ENCODE measurements around the gene KIAA1217. TPM values are rescaled to one million over a fixed set of nuclear protein-coding genes. Genes with fewer than 3 reads are reported as not detected.

The KIAA1217 gene, protein sequence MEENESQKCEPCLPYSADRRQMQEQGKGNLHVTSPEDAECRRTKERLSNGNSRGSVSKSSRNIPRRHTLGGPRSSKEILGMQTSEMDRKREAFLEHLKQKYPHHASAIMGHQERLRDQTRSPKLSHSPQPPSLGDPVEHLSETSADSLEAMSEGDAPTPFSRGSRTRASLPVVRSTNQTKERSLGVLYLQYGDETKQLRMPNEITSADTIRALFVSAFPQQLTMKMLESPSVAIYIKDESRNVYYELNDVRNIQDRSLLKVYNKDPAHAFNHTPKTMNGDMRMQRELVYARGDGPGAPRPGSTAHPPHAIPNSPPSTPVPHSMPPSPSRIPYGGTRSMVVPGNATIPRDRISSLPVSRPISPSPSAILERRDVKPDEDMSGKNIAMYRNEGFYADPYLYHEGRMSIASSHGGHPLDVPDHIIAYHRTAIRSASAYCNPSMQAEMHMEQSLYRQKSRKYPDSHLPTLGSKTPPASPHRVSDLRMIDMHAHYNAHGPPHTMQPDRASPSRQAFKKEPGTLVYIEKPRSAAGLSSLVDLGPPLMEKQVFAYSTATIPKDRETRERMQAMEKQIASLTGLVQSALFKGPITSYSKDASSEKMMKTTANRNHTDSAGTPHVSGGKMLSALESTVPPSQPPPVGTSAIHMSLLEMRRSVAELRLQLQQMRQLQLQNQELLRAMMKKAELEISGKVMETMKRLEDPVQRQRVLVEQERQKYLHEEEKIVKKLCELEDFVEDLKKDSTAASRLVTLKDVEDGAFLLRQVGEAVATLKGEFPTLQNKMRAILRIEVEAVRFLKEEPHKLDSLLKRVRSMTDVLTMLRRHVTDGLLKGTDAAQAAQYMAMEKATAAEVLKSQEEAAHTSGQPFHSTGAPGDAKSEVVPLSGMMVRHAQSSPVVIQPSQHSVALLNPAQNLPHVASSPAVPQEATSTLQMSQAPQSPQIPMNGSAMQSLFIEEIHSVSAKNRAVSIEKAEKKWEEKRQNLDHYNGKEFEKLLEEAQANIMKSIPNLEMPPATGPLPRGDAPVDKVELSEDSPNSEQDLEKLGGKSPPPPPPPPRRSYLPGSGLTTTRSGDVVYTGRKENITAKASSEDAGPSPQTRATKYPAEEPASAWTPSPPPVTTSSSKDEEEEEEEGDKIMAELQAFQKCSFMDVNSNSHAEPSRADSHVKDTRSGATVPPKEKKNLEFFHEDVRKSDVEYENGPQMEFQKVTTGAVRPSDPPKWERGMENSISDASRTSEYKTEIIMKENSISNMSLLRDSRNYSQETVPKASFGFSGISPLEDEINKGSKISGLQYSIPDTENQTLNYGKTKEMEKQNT (N-terminal part only)
- total RNA-seq (2014; rRNA removed; shearing (Covaris generic); ENCODE audit: low replicate concordance): 1.7 and 6.4 TPM in 2 replicates

DNA sequence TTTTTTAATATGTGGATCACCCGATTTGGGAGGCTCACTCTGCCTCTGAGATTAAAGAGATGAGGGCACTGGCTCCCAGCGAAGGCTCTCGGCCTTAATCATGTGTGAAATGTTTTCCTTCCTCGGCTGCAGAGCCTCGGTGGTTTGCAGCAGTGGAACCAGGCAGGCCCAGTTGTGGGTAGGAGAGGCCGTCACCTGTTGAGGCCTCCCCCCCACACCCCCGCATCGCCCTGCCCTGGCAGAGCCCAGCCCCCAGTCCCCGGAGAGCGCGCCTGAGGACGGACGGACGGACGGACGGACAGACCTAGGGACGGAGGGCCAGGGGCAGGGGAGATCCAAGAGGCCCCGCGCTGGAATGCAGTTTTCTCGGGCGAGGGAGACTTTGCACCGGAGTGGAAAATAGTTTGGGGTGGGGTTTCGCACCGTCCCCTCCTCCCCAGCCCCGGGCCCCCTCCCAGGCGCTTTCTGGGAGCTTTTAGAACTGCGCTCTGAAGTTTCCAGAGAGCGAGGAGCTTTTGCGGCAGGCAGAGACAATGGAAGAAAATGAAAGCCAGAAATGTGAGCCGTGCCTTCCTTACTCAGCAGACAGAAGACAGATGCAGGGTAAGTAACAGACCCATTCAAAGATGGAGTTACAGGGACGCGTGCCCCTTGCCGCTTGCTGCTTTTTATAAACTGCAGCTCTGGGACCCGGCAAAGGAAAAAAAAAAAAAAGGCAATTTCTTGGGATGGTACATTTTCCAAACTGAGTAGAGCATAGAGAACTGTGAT lies at the start of gene KIAA1217:
TSS of gene KIAA1217 (plus strand) at position 478 of the 771 bp plus-strand sequence. CDS start at position 534, 56 bp downstream.
- DNase-seq: peak; percentile 16
- Histone ChIP-seq H3K36me3 (no peaks in the 10 kb centered on the region), H3K4me3 (peak within 1 kb of the TSS; percentile 38), H3K9me3 (no peaks in the 10 kb centered on the region), H3K27me3 (no peaks in the 10 kb centered on the region)

DNA sequence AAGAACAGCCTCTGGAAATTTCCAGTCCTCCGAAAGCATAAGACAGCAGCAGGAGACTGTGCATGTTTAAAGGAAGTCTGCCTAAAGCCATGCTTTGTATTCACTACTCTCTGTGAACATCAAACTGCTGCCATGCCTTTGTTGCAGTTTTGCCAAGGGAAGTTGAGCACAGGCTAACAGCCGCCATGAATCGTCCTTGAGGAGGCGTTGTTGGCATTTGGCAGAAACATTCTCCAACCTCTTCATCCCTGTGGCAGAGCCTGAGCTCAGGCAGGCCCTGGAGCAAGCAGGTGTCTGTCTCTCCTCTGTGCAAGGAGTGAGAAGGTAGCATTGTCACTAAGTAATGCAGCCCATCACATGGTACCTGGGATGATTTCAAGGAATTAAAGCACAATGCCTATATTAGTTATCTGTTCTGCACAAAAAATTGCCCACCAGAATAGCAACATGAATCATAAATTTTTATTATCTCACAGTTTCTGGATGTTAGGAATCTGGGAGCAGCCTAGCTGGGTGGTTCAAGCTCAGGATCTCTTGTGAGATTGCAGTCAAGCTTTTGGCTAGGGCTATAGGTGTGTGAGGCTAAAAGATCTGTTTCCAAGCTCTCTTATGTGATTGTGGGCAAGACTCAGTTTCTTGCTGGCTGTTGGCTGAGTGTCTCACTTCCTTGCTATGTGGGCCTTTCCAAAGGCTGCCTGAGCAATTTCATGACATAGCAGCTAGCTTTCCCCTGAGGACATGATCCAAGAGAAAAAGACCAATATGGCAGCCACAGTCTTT lies 46.5 kb upstream of the KIAA1217 start:
- Histone ChIP-seq H3K9me3 (no peaks in the 10 kb centered on the region), H3K36me3 (no peaks in the 10 kb centered on the region), H3K27me3 (no peaks in the 10 kb centered on the region), H3K4me3 (no peak overlapping the region)
- DNase-seq: no peak

DNA sequence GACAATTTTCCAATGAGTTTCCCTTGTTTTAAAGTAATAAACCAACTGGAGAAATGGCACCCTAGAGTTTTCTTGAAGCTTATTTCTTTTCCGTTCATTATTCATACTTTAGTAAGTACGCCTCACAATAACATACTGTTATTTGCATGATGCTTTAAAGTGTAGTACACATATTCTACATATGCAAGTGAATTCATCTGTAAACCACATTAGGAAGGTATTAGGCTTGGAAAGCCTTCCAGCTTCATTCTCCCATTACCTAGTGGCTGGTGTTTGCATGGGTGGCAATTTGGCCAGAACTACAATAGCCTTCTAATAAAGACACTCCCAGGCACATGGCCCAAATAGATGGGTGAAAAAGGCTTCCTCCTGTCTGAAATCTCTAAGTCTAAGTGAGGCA lies 45.5 kb upstream of the KIAA1217 start:
- no peaks in the 10 kb centered on the region for H3K27me3 ChIP-seq
- no peak overlapping the region for H3K4me3 ChIP-seq
- no peaks in the 10 kb centered on the region for H3K9me3 ChIP-seq
- no peak for DNase-seq
- H3K36me3 ChIP-seq: no peaks in the 10 kb centered on the region

DNA sequence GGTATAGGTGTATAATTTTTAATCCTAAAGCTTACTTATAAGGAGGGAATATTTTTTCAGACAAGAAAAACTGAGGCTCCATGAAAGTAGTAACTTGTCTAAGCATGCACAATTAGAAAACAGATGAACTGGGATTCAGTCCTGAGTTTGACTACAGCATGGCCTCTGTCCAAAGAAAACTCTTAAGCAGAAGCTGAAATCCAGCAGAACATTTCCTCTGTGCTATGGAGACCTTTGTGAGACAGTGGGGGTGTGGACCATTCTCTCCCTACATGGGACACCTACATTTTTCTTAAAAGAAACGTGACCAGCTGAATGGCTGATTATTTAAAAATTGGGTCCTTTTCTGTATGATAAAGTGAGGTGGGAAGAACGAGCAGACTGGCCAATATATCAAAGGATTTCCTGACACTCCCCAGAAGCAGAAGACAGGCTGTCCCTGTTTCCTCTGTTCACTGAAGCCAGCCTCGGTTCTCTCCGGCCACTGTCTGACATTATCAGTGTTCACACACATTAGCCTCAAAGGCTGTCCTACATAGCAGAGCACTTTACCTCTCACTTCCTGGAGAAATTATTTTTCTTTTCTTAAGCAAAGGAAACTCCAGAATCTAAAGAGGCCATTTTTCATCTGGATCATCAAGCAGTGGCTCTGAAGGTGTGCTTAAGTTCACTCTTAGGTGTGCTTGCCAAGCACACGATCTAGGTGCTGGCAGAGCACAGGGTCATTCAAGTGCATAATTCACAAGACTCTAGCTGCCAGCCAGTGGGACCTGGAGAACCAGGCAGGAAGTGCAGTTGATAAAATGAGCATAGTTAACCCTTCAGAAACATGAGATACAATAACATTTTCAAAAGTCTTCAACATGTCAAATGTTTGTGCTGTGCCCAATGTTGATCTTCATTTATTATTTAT lies 40.4 kb upstream of the KIAA1217 start:
- H3K36me3 ChIP-seq: no peaks in the 10 kb centered on the region
- DNase-seq: no peak
- no peaks in the 10 kb centered on the region for H3K9me3 ChIP-seq
- no peak overlapping the region for H3K4me3 ChIP-seq
- H3K27me3 ChIP-seq: no peaks in the 10 kb centered on the region

DNA sequence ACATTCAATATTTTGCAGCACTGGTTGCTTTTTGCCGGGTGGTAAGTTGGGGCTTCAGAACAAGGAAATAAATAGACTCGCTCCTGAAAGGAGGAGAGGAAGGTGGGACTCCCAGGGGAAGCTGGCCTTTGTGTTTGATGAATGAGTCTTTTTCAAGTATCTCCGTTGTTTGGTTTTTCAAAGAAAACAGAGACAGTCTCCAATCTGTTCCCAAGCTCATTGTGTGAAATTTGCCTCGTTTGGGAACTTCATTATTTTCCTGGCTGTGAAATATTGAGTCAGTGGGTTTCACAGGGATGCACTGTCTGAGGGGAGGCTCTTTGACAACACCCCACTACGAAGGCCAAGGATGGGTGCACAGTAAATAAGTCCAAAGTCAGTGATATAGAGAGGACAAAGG lies 38.7 kb upstream of the KIAA1217 start:
- no peak for DNase-seq
- Histone ChIP-seq H3K9me3 (no peaks in the 10 kb centered on the region), H3K27me3 (no peaks in the 10 kb centered on the region), H3K4me3 (no peak overlapping the region), H3K36me3 (no peaks in the 10 kb centered on the region)

DNA sequence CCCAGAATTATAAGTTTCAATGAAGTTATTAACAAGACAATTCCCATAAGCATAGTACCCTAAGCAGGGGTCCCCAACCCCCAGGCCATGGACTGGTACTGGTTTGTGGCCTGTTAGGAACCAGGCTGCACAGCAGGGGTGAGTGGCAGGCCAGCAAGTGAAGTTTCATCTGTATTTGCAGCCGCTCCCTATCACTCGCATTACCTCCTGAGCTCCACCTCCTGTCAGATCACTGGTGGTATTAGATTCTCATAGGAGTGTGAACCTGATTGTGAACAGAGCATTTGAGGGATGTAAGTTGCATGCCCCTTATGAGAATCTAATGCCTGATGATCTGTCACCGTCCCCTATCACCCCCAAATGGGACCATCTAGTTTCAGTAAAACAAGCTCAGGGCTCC lies 36.0 kb upstream of the KIAA1217 start:
- H3K36me3 ChIP-seq: no peaks in the 10 kb centered on the region
- H3K4me3 ChIP-seq: no peak overlapping the region
- H3K27me3 ChIP-seq: no peaks in the 10 kb centered on the region
- DNase-seq: no peak
- no peaks in the 10 kb centered on the region for H3K9me3 ChIP-seq

DNA sequence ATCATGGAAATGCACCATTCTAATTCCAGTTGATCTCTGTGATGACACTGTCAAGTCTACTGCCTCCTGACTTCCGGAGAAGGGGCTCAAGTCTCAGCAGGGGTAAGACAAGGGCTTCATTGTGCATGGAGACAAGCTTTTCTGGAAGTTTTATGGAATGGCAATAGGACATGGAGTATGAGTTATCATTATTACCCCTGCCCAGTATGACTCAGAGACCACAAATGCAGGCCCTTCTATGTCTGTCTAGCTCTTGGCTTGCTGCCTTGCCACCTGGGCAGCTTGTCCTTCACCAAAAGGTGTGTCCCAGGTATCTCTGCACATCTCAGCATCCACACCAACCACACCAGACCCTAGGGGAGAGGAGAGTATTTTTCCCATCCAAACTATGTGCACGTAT lies 34.9 kb upstream of the KIAA1217 start:
- DNase-seq: no peak
- H3K4me3 ChIP-seq: no peak overlapping the region
- H3K27me3 ChIP-seq: no peaks in the 10 kb centered on the region
- no peaks in the 10 kb centered on the region for H3K36me3 ChIP-seq
- no peaks in the 10 kb centered on the region for H3K9me3 ChIP-seq

DNA sequence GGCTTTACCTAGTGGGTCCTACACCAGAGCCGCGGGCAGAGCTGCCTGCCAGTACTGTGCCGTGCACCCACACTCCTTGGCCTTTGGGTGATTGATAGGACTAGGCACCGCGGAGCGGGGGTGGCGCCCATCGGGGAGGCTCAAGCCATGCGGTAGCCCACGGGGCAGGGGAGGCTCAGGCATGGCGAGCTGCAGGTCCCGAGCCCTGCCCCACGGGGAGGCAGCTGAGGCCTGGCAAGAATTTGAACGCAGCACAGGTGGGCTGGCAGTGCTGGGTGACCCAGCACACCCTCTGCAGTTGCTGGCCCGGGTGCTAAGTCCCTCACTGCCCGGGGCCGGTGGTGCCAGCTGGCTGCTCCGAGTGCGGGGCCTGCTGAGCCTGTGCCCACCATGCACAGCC lies 32.3 kb upstream of the KIAA1217 start:
- no peak for DNase-seq
- no peaks in the 10 kb centered on the region for H3K27me3 ChIP-seq
- H3K9me3 ChIP-seq: no peaks in the 10 kb centered on the region
- H3K36me3 ChIP-seq: no peaks in the 10 kb centered on the region
- H3K4me3 ChIP-seq: no peak overlapping the region

DNA sequence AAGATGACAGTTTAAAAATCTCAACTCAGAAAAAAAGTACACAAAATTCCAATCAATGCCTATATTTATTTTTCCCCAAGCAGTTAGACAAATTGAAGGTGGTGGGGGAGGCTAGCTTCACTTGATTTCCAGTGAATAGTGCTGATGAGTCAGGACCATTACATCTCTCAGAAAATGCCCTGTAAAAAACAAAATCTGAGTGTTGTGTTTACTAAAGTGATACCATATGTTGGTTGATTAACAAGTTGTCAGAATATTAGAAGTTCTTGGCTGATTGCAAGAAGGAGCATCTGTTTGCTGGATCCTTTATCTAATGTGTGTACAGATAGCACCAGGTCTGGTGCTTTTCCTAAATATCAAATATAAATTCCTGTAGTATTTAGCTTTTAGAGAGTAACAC lies 31.3 kb upstream of the KIAA1217 start:
- no peak for DNase-seq
- H3K9me3 ChIP-seq: no peaks in the 10 kb centered on the region
- no peak overlapping the region for H3K4me3 ChIP-seq
- H3K27me3 ChIP-seq: no peaks in the 10 kb centered on the region
- H3K36me3 ChIP-seq: no peaks in the 10 kb centered on the region

DNA sequence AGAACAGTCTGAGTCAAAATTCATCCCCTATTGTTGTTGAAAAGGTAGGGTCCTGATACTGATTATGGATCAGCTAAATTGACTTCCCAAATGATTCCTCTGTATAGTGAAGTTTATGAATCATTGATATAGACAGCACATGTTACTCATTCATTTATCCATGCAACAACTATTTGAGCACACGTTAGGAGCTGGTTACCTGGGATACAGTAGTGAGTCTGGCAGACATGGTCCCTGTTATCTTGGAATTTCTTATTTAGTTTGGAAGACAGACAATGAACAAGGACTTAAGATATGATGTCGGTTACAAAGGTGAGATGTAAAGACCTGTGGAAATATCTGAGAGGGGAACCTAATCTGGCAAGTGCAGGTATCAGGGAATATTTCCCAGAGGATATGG lies 28.0 kb upstream of the KIAA1217 start:
- DNase-seq: no peak

DNA sequence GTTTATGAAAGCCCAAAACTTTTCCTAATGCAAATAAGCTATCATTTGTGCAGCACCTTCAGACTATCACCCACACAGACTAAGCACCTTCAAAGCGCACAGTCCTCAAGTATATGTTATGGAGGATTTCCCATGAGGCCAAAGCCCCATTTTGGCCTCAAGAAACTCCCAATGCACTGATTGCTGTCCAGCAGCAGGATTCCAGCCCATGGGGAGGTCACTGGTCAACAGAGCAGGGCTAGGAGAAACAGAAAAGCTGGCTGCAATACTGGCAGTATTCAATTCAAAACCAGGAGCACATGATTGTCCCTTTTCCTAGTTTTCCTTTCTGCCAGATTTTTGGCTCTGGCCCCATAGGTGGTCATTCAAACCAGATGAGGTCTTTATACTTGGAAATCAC lies 24.5 kb upstream of the KIAA1217 start:
- no peak overlapping the region for H3K4me3 ChIP-seq
- DNase-seq: no peak
- H3K27me3 ChIP-seq: no peaks in the 10 kb centered on the region
- H3K9me3 ChIP-seq: no peaks in the 10 kb centered on the region
- no peaks in the 10 kb centered on the region for H3K36me3 ChIP-seq

More for the DNA sequence above, 28.0 kb upstream of the KIAA1217 start:
- no peaks in the 10 kb centered on the region for H3K9me3 ChIP-seq
- no peaks in the 10 kb centered on the region for H3K36me3 ChIP-seq
- no peaks in the 10 kb centered on the region for H3K27me3 ChIP-seq
- H3K4me3 ChIP-seq: no peak overlapping the region

DNA sequence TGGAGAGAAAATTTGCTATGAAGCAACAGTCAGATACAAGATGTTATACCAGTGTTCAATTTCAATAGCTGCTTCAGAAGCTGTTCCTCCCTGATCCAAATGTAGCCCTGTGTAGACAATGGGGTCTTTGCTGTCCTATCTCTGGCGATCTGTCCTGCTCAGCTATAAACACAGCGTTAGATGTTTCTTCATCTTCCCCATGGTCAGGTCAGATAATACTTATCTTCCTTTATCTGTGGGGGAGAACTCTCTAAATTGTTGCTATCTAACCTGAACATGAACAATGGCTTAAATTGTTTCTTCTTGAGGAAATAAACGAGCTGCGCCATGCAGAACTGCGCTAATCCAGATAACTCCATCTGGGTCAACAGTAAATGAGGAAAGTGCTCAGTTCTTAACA lies 15.6 kb upstream of the KIAA1217 start:
- no peak overlapping the region for H3K4me3 ChIP-seq
- no peaks in the 10 kb centered on the region for H3K27me3 ChIP-seq
- H3K9me3 ChIP-seq: no peaks in the 10 kb centered on the region
- DNase-seq: no peak
- no peaks in the 10 kb centered on the region for H3K36me3 ChIP-seq

DNA sequence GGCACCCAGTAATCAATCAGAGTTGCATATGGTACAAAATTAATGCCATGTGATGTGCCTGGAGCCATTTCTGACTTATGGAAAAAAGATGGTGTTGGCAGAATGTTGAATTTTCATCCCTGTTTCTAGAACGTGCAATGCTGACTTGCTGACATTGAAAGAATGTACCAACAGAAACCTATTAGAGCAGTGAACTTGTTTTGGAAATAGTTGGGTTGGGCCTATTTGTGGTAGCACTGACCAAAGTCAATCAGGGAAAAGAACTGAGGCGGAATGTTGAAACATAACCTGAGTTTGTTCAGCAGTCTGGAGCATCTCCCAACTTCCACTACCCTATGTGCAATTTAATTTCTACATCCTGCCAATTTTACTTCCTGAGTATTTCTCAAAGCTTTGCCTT lies 11.7 kb upstream of the KIAA1217 start:
- no peak for DNase-seq
- Histone ChIP-seq H3K9me3 (no peaks in the 10 kb centered on the region), H3K27me3 (no peaks in the 10 kb centered on the region), H3K36me3 (no peaks in the 10 kb centered on the region), H3K4me3 (no peak overlapping the region)

DNA sequence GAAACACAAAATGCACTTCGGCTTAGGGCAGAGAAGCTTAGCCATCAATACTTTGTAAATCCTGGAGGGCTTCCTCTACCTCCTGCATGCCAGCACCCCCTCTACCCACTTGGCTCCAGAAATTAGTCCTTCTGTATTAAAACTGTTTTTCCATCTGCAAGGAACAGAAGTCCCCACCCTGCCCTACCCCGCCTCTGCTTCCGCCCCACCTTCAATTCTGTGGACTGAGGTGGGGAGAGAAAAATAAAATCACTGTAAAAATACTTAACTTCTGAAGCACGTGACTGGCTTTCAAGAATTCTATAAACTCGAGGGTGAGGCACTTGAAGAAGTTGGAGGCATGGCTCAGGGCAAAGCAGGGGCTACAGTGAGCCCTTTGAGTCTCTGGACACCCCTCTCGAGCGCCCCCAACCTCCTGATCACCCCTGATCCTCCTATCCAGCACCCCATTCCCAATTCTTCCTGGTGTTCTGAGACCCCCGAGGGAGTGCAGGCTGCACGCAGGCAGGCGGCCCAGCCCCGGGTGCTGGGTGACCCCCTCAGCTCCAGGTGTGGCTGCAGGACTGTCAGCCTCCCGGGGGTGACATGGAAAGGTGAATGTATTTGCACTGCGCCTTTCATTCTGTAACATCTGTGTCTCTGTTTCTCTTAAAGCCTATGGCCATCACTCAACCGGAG lies 7.3 kb upstream of the KIAA1217 start:
- Histone ChIP-seq H3K4me3 (no peak overlapping the region), H3K36me3 (no peaks in the 10 kb centered on the region), H3K27me3 (no peaks in the 10 kb centered on the region), H3K9me3 (no peaks in the 10 kb centered on the region)
- DNase-seq: no peak
